IMR-90 (cell line): Measurements from ENCODE around the gene MSRB1. TPM values are rescaled to one million over a fixed set of nuclear protein-coding genes. Genes with fewer than 3 reads are reported as not detected.

ENCODE experiments used
- ATAC-seq: fragments of 200-7000 bp; cut with Tn5 transposase; 2 replicates; pipeline ENCODE4 v1.9.1; 2020; ENCODE audit warnings: low read depth, mild to moderate bottlenecking, moderate library complexity
- BruUV-seq: library from RNA; stranded (reverse); fragments of 400-500 nt; replicated peaks from 2 replicates; lab custom pipeline; 2021; lab: Mats Ljungman, UMichigan
- CTCF ChIA-PET: fragments of 300-600 bp; formaldehyde crosslinking; extraction: SDS; loops from one replicate; lab custom pipeline; 2021; ENCODE audit warnings: antibody characterized with exemption; lab: Yijun Ruan, JAX
- POLR2A ChIA-PET: fragments of 300-600 bp; sonication (Branson Sonifier 250); formaldehyde crosslinking; loops from one replicate; lab custom pipeline; 2022; ENCODE audit warnings: antibody characterized with exemption; ENCODE audit not compliant: unreplicated experiment; lab: Charles Lee
- DNase-seq: peaks from one replicate; pipeline ENCODE4 v3.0.0; 2013
- H2AFZ ChIP-seq: replicated peaks from 2 replicates; pipeline ENCODE3; 2013; ENCODE audit warnings: low read length, mild to moderate bottlenecking; ENCODE audit not compliant: poor library complexity
- H2AK5ac ChIP-seq: 2 replicates; pipeline ENCODE4 v1.6.1; 2013; ENCODE audit warnings: low read depth, low read length, inconsistent platforms
- H2AK9ac ChIP-seq: replicated peaks from 2 replicates; pipeline ENCODE3; 2013; ENCODE audit warnings: mild to moderate bottlenecking, low read depth, low read length, moderate library complexity; ENCODE audit not compliant: poor library complexity
- H2BK120ac ChIP-seq: 2 replicates; pipeline ENCODE4 v1.6.1; 2013; ENCODE audit warnings: low read depth, low read length, inconsistent platforms
- H2BK15ac ChIP-seq: 3 replicates; pipeline ENCODE4 v1.6.1; 2013; ENCODE audit warnings: low read depth, low read length, inconsistent platforms
- H2BK20ac ChIP-seq: 2 replicates; pipeline ENCODE4 v1.6.1; 2013; ENCODE audit warnings: low read depth, mild to moderate bottlenecking, inconsistent platforms, low read length, moderate library complexity
- H2BK5ac ChIP-seq: 2 replicates; pipeline ENCODE4 v1.6.1; 2013; ENCODE audit warnings: mild to moderate bottlenecking, low read depth, low read length, inconsistent platforms; ENCODE audit not compliant: poor library complexity, severe bottlenecking
- H3K14ac ChIP-seq: replicated peaks from 2 replicates; pipeline ENCODE4 v1.6.1; 2013; ENCODE audit warnings: low read depth, low read length, inconsistent platforms
- H3K18ac ChIP-seq: 2 replicates; pipeline ENCODE4 v1.6.1; 2013; ENCODE audit warnings: low read depth, low read length, control low read depth
- H3K23ac ChIP-seq: 2 replicates; pipeline ENCODE4 v1.6.1; 2013; ENCODE audit warnings: low read depth, low read length, inconsistent platforms
- H3K27ac ChIP-seq: 2 replicates; pipeline ENCODE4 v1.5.1; 2013; ENCODE audit warnings: mild to moderate bottlenecking, control low read depth, low read length; ENCODE audit not compliant: insufficient read depth
- H3K27me3 ChIP-seq: 2 replicates; pipeline ENCODE4 v1.6.1; 2013; ENCODE audit warnings: low read length; ENCODE audit not compliant: control insufficient read depth, insufficient read depth
- H3K36me3 ChIP-seq: 2 replicates; pipeline ENCODE4 v1.6.1; 2013; ENCODE audit warnings: low read length, mixed read lengths; ENCODE audit not compliant: control insufficient read depth, insufficient read depth
- H3K4ac ChIP-seq: 2 replicates; pipeline ENCODE4 v1.6.1; 2013; ENCODE audit warnings: low read depth, low read length, inconsistent platforms
- H3K4me1 ChIP-seq: 2 replicates; pipeline ENCODE4 v1.6.1; 2013; ENCODE audit warnings: low read length, mixed read lengths; ENCODE audit not compliant: control insufficient read depth, insufficient read depth
- H3K4me2 ChIP-seq: 2 replicates; pipeline ENCODE4 v1.6.1; 2013; ENCODE audit warnings: low read depth, mild to moderate bottlenecking, control low read depth, low read length, moderate library complexity
- H3K4me3 ChIP-seq: 2 replicates; pipeline ENCODE4 v1.5.1; 2013; ENCODE audit warnings: low read depth, mild to moderate bottlenecking, control low read depth, low read length, moderate library complexity; ENCODE audit not compliant: insufficient read depth
- H3K56ac ChIP-seq: 2 replicates; pipeline ENCODE4 v1.6.1; 2013; ENCODE audit warnings: low read length, inconsistent platforms; ENCODE audit not compliant: insufficient read depth; ENCODE audit errors: extremely low read depth
- H3K79me1 ChIP-seq, 2 experiments: 2 replicates each; pipeline ENCODE4 v1.6.1; 2013; ENCODE audit warnings: low read length in 2 of 2, inconsistent platforms in 1 of 2, low read depth in 1 of 2
- H3K9ac ChIP-seq: 2 replicates; pipeline ENCODE4 v1.6.1; 2013; ENCODE audit warnings: low read depth, low read length, control low read depth
- H3K9me1 ChIP-seq: 2 replicates; pipeline ENCODE4 v1.6.1; 2013; ENCODE audit warnings: low read length, inconsistent platforms; ENCODE audit not compliant: insufficient read depth
- H3K9me3 ChIP-seq: 2 replicates; pipeline ENCODE4 v1.6.1; 2013; ENCODE audit warnings: low read length; ENCODE audit not compliant: control insufficient read depth, insufficient read depth
- H4K20me1 ChIP-seq: 2 replicates; pipeline ENCODE4 v1.6.1; 2013; ENCODE audit warnings: low read length, inconsistent platforms; ENCODE audit not compliant: insufficient read depth
- H4K5ac ChIP-seq: 2 replicates; pipeline ENCODE4 v1.6.1; 2013; ENCODE audit warnings: mild to moderate bottlenecking, low read depth, low read length, control low read depth
- H4K8ac ChIP-seq, 2 experiments: 2 replicates each; pipeline ENCODE4 v1.6.1; 2013; ENCODE audit warnings: low read depth in 2 of 2, low read length in 2 of 2, control low read depth in 1 of 2, inconsistent platforms in 1 of 2
- H4K91ac ChIP-seq: 2 replicates; pipeline ENCODE4 v1.6.1; 2013; ENCODE audit warnings: low read depth, low read length, inconsistent platforms; ENCODE audit not compliant: insufficient read depth
- BHLHE40 ChIP-seq: fragments of 150-350 bp; IDR thresholded peaks from 2 replicates; pipeline ENCODE4 v1.6.1; 2016; ENCODE audit warnings: mild to moderate bottlenecking, low read depth, low read length
- CHD1 ChIP-seq: IDR thresholded peaks from 2 replicates; pipeline ENCODE4 v1.6.1; 2012; ENCODE audit warnings: low read depth, low read length, improper control_type of control experiment
- POLR2A ChIP-seq: IDR thresholded peaks from 2 replicates; pipeline ENCODE4 v1.6.1; 2012; ENCODE audit warnings: mild to moderate bottlenecking, low read depth, low read length
- SMC3 ChIP-seq: fragments of 150-350 bp; IDR thresholded peaks from 2 replicates; pipeline ENCODE4 v1.6.1; 2016; ENCODE audit warnings: low read depth, mild to moderate bottlenecking, antibody characterized with exemption, low read length, moderate library complexity
- WGBS, 2 experiments: methylation state at CpG; one replicate each; pipeline versions ENCODE4 v1.1.5 to v1.1.7; 2013; ENCODE audit warnings: missing lambda C conversion rate in 2 of 2; ENCODE audit not compliant: insufficient read length in 1 of 2; ENCODE audit errors: extremely low coverage in 2 of 2; 5-methylcytosine and 5-hydroxymethylcytosine counted together
- dilution Hi-C: fragments of 300-500 bp; cut with HindIII; formaldehyde crosslinking; loops from one replicate; pipeline ENCODE4 v1.14.3; 2018; ENCODE audit warnings: low sequenced_read_pairs; ENCODE audit not compliant: unreplicated experiment
- in situ Hi-C: fragments of 300-500 bp; cut with MboI; formaldehyde crosslinking; loops from 3 replicates; pipeline ENCODE4 v1.14.3; 2019; ENCODE audit warnings: low sequenced_read_pairs, inconsistent platforms, mixed read lengths
- intact Hi-C: fragments of 100-400 bp; cut with micrococcal nuclease; formaldehyde crosslinking; loops from 2 replicates; pipeline ENCODE4 v1.10.0; 2022
- polyA plus RNA-seq, 3 experiments: library from polyadenylated mRNA; depleted of rRNA; stranded (reverse); fragments of >200 nt; gene quantifications; 2 replicates each; pipeline ENCODE4 v1.2.3, GENCODE V29; 2012; ENCODE audit warnings: low replicate concordance in 1 of 3
- total RNA-seq: library from RNA; depleted of rRNA; stranded (reverse); fragments of >200 nt; gene quantifications from 2 replicates; pipeline ENCODE4 v1.2.3, GENCODE V29; 2012

Gene MSRB1
- total and polyA plus RNA-seq, 2 of the 4 experiments (the other 2 are of a cell fraction), result 17.0 to 32.3 TPM

GRCh38 chr16:1903845-1904840, 38.9 kb downstream of the MSRB1 start:
- Histone ChIP-seq H2AK9ac (no peak overlapping the region), H4K91ac (no peak overlapping the region), H2AK5ac (no peak overlapping the region), H4K5ac (no peak overlapping the region), H3K4me3 (no peak overlapping the region), H2BK5ac (no peak overlapping the region), H3K27ac (no peak overlapping the region), H3K9me1 (no peaks in the 10 kb centered on the region), H2BK20ac (no peak overlapping the region), H3K27me3 (peaks cover 66% of the 10 kb centered on the region), H3K9ac (no peak overlapping the region), H2AFZ (no peak overlapping the region), H3K36me3 (no peaks in the 10 kb centered on the region), H3K4me2 (no peak overlapping the region), H3K4ac (no peak overlapping the region), H3K79me1 (no peaks in the 10 kb centered on the region), H3K14ac (no peak overlapping the region), H2BK15ac (no peak overlapping the region), H3K23ac (no peak overlapping the region), H2BK120ac (no peak overlapping the region), H3K56ac (no peak overlapping the region), H4K20me1 (no peaks in the 10 kb centered on the region), H3K4me1 (no peaks in the 10 kb centered on the region), H3K9me3 (no peaks in the 10 kb centered on the region), H3K18ac (no peak overlapping the region), H4K8ac (no peak overlapping the region)
- DNase-seq (no peak), ATAC-seq (no peak)
- CTCF ChIA-PET, result no interaction called here
- no TSS peak for BruUV-seq
- in situ Hi-C loops, result no loop called here
- dilution Hi-C loops, result no loop called here
- intact Hi-C loops, result no loop called here
- 49% methylated on average over 5 of the region's 22 CpGs; no CpG with 5 or more reads in 1 of the 2 experiments for WGBS, 2 experiments
- POLR2A ChIA-PET, result no interaction called here
- TF ChIP-seq BHLHE40, result no peak
- no peak for TF ChIP-seq POLR2A
- no peak for TF ChIP-seq CHD1
- TF ChIP-seq SMC3, result no peak
